IMR-90 (cell line): ENCODE results near the gene TMEM45A. TPM values are rescaled to one million over a fixed set of nuclear protein-coding genes. Genes with fewer than 3 reads are reported as not detected.

ENCODE experiments used
- ATAC-seq: fragments of 200-7000 bp; cut with Tn5 transposase; 2 replicates; pipeline ENCODE4 v1.9.1; 2020; ENCODE audit warnings: low read depth, mild to moderate bottlenecking, moderate library complexity
- BruUV-seq: library from RNA; stranded (reverse); fragments of 400-500 nt; replicated peaks from 2 replicates; lab custom pipeline; 2021; lab: Mats Ljungman, UMichigan
- CTCF ChIA-PET: fragments of 300-600 bp; formaldehyde crosslinking; extraction: SDS; loops from one replicate; lab custom pipeline; 2021; ENCODE audit warnings: antibody characterized with exemption; lab: Yijun Ruan, JAX
- POLR2A ChIA-PET: fragments of 300-600 bp; sonication (Branson Sonifier 250); formaldehyde crosslinking; loops from one replicate; lab custom pipeline; 2022; ENCODE audit warnings: antibody characterized with exemption; ENCODE audit not compliant: unreplicated experiment; lab: Charles Lee
- DNase-seq: peaks from one replicate; pipeline ENCODE4 v3.0.0; 2013
- H2AFZ ChIP-seq: replicated peaks from 2 replicates; pipeline ENCODE3; 2013; ENCODE audit warnings: low read length, mild to moderate bottlenecking; ENCODE audit not compliant: poor library complexity
- H2AK5ac ChIP-seq: 2 replicates; pipeline ENCODE4 v1.6.1; 2013; ENCODE audit warnings: low read depth, low read length, inconsistent platforms
- H2AK9ac ChIP-seq: replicated peaks from 2 replicates; pipeline ENCODE3; 2013; ENCODE audit warnings: mild to moderate bottlenecking, low read depth, low read length, moderate library complexity; ENCODE audit not compliant: poor library complexity
- H2BK120ac ChIP-seq: 2 replicates; pipeline ENCODE4 v1.6.1; 2013; ENCODE audit warnings: low read depth, low read length, inconsistent platforms
- H2BK15ac ChIP-seq: 3 replicates; pipeline ENCODE4 v1.6.1; 2013; ENCODE audit warnings: low read depth, low read length, inconsistent platforms
- H2BK20ac ChIP-seq: 2 replicates; pipeline ENCODE4 v1.6.1; 2013; ENCODE audit warnings: low read depth, mild to moderate bottlenecking, inconsistent platforms, low read length, moderate library complexity
- H2BK5ac ChIP-seq: 2 replicates; pipeline ENCODE4 v1.6.1; 2013; ENCODE audit warnings: mild to moderate bottlenecking, low read depth, low read length, inconsistent platforms; ENCODE audit not compliant: poor library complexity, severe bottlenecking
- H3K14ac ChIP-seq: replicated peaks from 2 replicates; pipeline ENCODE4 v1.6.1; 2013; ENCODE audit warnings: low read depth, low read length, inconsistent platforms
- H3K18ac ChIP-seq: 2 replicates; pipeline ENCODE4 v1.6.1; 2013; ENCODE audit warnings: low read depth, low read length, control low read depth
- H3K23ac ChIP-seq: 2 replicates; pipeline ENCODE4 v1.6.1; 2013; ENCODE audit warnings: low read depth, low read length, inconsistent platforms
- H3K27ac ChIP-seq: 2 replicates; pipeline ENCODE4 v1.5.1; 2013; ENCODE audit warnings: mild to moderate bottlenecking, control low read depth, low read length; ENCODE audit not compliant: insufficient read depth
- H3K27me3 ChIP-seq: 2 replicates; pipeline ENCODE4 v1.6.1; 2013; ENCODE audit warnings: low read length; ENCODE audit not compliant: control insufficient read depth, insufficient read depth
- H3K36me3 ChIP-seq: 2 replicates; pipeline ENCODE4 v1.6.1; 2013; ENCODE audit warnings: low read length, mixed read lengths; ENCODE audit not compliant: control insufficient read depth, insufficient read depth
- H3K4ac ChIP-seq: 2 replicates; pipeline ENCODE4 v1.6.1; 2013; ENCODE audit warnings: low read depth, low read length, inconsistent platforms
- H3K4me1 ChIP-seq: 2 replicates; pipeline ENCODE4 v1.6.1; 2013; ENCODE audit warnings: low read length, mixed read lengths; ENCODE audit not compliant: control insufficient read depth, insufficient read depth
- H3K4me2 ChIP-seq: 2 replicates; pipeline ENCODE4 v1.6.1; 2013; ENCODE audit warnings: low read depth, mild to moderate bottlenecking, control low read depth, low read length, moderate library complexity
- H3K4me3 ChIP-seq: 2 replicates; pipeline ENCODE4 v1.5.1; 2013; ENCODE audit warnings: low read depth, mild to moderate bottlenecking, control low read depth, low read length, moderate library complexity; ENCODE audit not compliant: insufficient read depth
- H3K56ac ChIP-seq: 2 replicates; pipeline ENCODE4 v1.6.1; 2013; ENCODE audit warnings: low read length, inconsistent platforms; ENCODE audit not compliant: insufficient read depth; ENCODE audit errors: extremely low read depth
- H3K79me1 ChIP-seq, 2 experiments: 2 replicates each; pipeline ENCODE4 v1.6.1; 2013; ENCODE audit warnings: low read length in 2 of 2, inconsistent platforms in 1 of 2, low read depth in 1 of 2
- H3K9ac ChIP-seq: 2 replicates; pipeline ENCODE4 v1.6.1; 2013; ENCODE audit warnings: low read depth, low read length, control low read depth
- H3K9me1 ChIP-seq: 2 replicates; pipeline ENCODE4 v1.6.1; 2013; ENCODE audit warnings: low read length, inconsistent platforms; ENCODE audit not compliant: insufficient read depth
- H3K9me3 ChIP-seq: 2 replicates; pipeline ENCODE4 v1.6.1; 2013; ENCODE audit warnings: low read length; ENCODE audit not compliant: control insufficient read depth, insufficient read depth
- H4K20me1 ChIP-seq: 2 replicates; pipeline ENCODE4 v1.6.1; 2013; ENCODE audit warnings: low read length, inconsistent platforms; ENCODE audit not compliant: insufficient read depth
- H4K5ac ChIP-seq: 2 replicates; pipeline ENCODE4 v1.6.1; 2013; ENCODE audit warnings: mild to moderate bottlenecking, low read depth, low read length, control low read depth
- H4K8ac ChIP-seq, 2 experiments: 2 replicates each; pipeline ENCODE4 v1.6.1; 2013; ENCODE audit warnings: low read depth in 2 of 2, low read length in 2 of 2, control low read depth in 1 of 2, inconsistent platforms in 1 of 2
- H4K91ac ChIP-seq: 2 replicates; pipeline ENCODE4 v1.6.1; 2013; ENCODE audit warnings: low read depth, low read length, inconsistent platforms; ENCODE audit not compliant: insufficient read depth
- BHLHE40 ChIP-seq: fragments of 150-350 bp; IDR thresholded peaks from 2 replicates; pipeline ENCODE4 v1.6.1; 2016; ENCODE audit warnings: mild to moderate bottlenecking, low read depth, low read length
- CEBPB ChIP-seq: IDR thresholded peaks from 2 replicates; pipeline ENCODE4 v1.6.1; 2012; ENCODE audit warnings: low read depth, low read length, improper control_type of control experiment
- CHD1 ChIP-seq: IDR thresholded peaks from 2 replicates; pipeline ENCODE4 v1.6.1; 2012; ENCODE audit warnings: low read depth, low read length, improper control_type of control experiment
- POLR2A ChIP-seq: IDR thresholded peaks from 2 replicates; pipeline ENCODE4 v1.6.1; 2012; ENCODE audit warnings: mild to moderate bottlenecking, low read depth, low read length
- RCOR1 ChIP-seq: IDR thresholded peaks from 2 replicates; pipeline ENCODE4 v1.6.1; 2012; ENCODE audit warnings: mild to moderate bottlenecking, low read length, improper control_type of control experiment; ENCODE audit not compliant: insufficient replicate concordance
- RFX5 ChIP-seq: IDR thresholded peaks from 2 replicates; pipeline ENCODE4 v1.8.0; 2012; ENCODE audit warnings: low read depth, mild to moderate bottlenecking, low read length, moderate library complexity
- SMC3 ChIP-seq: fragments of 150-350 bp; IDR thresholded peaks from 2 replicates; pipeline ENCODE4 v1.6.1; 2016; ENCODE audit warnings: low read depth, mild to moderate bottlenecking, antibody characterized with exemption, low read length, moderate library complexity
- dilution Hi-C: fragments of 300-500 bp; cut with HindIII; formaldehyde crosslinking; loops from one replicate; pipeline ENCODE4 v1.14.3; 2018; ENCODE audit warnings: low sequenced_read_pairs; ENCODE audit not compliant: unreplicated experiment
- in situ Hi-C: fragments of 300-500 bp; cut with MboI; formaldehyde crosslinking; loops from 3 replicates; pipeline ENCODE4 v1.14.3; 2019; ENCODE audit warnings: low sequenced_read_pairs, inconsistent platforms, mixed read lengths
- intact Hi-C: fragments of 100-400 bp; cut with micrococcal nuclease; formaldehyde crosslinking; loops from 2 replicates; pipeline ENCODE4 v1.10.0; 2022
- polyA plus RNA-seq, 3 experiments: library from polyadenylated mRNA; depleted of rRNA; stranded (reverse); fragments of >200 nt; gene quantifications; 2 replicates each; pipeline ENCODE4 v1.2.3, GENCODE V29; 2012; ENCODE audit warnings: low replicate concordance in 1 of 3
- total RNA-seq: library from RNA; depleted of rRNA; stranded (reverse); fragments of >200 nt; gene quantifications from 2 replicates; pipeline ENCODE4 v1.2.3, GENCODE V29; 2012
- TF ChIP-seq, protein P1 (sequence below): conservative IDR thresholded peaks from 2 replicates; pipeline ENCODE4 v1.5.1; 2012; ENCODE audit warnings: mild to moderate bottlenecking, low read depth, low read length, improper control_type of control experiment
- TF ChIP-seq, protein P2 (sequence below): fragments of 150-350 bp; IDR thresholded peaks from 2 replicates; pipeline ENCODE4 v1.6.1; 2017; ENCODE audit warnings: mild to moderate bottlenecking, antibody characterized with exemption, low read length, low read depth

Gene TMEM45A
- total and polyA plus RNA-seq, 2 of the 4 experiments (the other 2 are of a cell fraction), result 13.6 to 21.7 TPM

DNA sequence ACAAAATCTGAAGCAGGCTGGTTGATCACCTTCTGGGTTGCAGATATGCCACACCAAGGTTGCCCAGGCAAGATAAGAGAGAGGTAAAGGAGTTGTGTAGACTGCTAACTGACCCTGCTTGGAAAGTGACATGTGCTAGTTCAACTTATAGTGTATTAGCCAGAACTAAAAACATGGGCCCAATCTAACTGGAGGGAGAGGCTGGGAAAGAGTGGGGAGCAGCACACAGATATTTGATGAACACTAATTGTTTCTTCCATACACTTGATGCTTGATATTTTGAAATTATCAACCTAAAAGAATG is 61.9 kb downstream of the TMEM45A start:
- Histone ChIP-seq H2BK120ac (no peak overlapping the region), H3K4ac (no peak overlapping the region), H3K27me3 (no peaks in the 10 kb centered on the region), H3K56ac (no peak overlapping the region), H3K18ac (no peak overlapping the region), H2AFZ (no peak overlapping the region), H3K4me1 (peaks cover 10% of the 10 kb centered on the region), H3K9me3 (no peaks in the 10 kb centered on the region), H3K79me1 (no peaks in the 10 kb centered on the region; a peak in 1 of 4 replicates), H2BK5ac (no peak overlapping the region), H4K91ac (no peak overlapping the region), H4K5ac (no peak overlapping the region), H3K27ac (no peak overlapping the region), H3K9me1 (peaks cover 5% of the 10 kb centered on the region), H3K9ac (no peak overlapping the region), H3K36me3 (no peaks in the 10 kb centered on the region), H2BK15ac (no peak overlapping the region), H2AK5ac (no peak overlapping the region), H3K23ac (no peak overlapping the region), H2AK9ac (no peak overlapping the region), H4K8ac (no peak overlapping the region), H3K4me2 (no peak overlapping the region), H3K14ac (no peak overlapping the region), H4K20me1 (no peaks in the 10 kb centered on the region), H3K4me3 (no peak overlapping the region), H2BK20ac (no peak overlapping the region)
- ChIA-PET POLR2A (no interaction called here), CTCF (no interaction called here)
- no peak for ATAC-seq
- no peak for DNase-seq
- TF ChIP-seq CEBPB (no peak), RCOR1 (no peak), SMC3 (no peak), CHD1 (no peak), POLR2A (no peak), BHLHE40 (no peak), RFX5 (no peak)
- TF ChIP-seq, protein P1, sequence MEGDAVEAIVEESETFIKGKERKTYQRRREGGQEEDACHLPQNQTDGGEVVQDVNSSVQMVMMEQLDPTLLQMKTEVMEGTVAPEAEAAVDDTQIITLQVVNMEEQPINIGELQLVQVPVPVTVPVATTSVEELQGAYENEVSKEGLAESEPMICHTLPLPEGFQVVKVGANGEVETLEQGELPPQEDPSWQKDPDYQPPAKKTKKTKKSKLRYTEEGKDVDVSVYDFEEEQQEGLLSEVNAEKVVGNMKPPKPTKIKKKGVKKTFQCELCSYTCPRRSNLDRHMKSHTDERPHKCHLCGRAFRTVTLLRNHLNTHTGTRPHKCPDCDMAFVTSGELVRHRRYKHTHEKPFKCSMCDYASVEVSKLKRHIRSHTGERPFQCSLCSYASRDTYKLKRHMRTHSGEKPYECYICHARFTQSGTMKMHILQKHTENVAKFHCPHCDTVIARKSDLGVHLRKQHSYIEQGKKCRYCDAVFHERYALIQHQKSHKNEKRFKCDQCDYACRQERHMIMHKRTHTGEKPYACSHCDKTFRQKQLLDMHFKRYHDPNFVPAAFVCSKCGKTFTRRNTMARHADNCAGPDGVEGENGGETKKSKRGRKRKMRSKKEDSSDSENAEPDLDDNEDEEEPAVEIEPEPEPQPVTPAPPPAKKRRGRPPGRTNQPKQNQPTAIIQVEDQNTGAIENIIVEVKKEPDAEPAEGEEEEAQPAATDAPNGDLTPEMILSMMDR, result no peak
- TF ChIP-seq, protein P2, sequence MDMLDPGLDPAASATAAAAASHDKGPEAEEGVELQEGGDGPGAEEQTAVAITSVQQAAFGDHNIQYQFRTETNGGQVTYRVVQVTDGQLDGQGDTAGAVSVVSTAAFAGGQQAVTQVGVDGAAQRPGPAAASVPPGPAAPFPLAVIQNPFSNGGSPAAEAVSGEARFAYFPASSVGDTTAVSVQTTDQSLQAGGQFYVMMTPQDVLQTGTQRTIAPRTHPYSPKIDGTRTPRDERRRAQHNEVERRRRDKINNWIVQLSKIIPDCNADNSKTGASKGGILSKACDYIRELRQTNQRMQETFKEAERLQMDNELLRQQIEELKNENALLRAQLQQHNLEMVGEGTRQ, result no peak
- no TSS peak for BruUV-seq
- intact Hi-C loops, result no loop called here
- dilution Hi-C loops, result no loop called here
- in situ Hi-C loops, result no loop called here
